Endothelial cell of umbilical vein (primary cell): ENCODE measurements around the gene MYO18A.
"Not testable (repeated sequence)": the region's sequence is repeated elsewhere in the genome, so short reads cannot be mapped to it uniquely, and the experiment has no call there.

ENCODE experiments used
- CTCF ChIP-seq, 2 donors: IDR thresholded peaks; 1 replicate in 1 of 2; 2 replicates in 1 of 2; pipeline ENCODE4 v1.5.1; 2011; ENCODE audit warnings: low read length in 2 of 2, mild to moderate bottlenecking in 2 of 2, moderate library complexity in 2 of 2, control low read depth in 1 of 2, inconsistent platforms in 1 of 2, low read depth in 1 of 2; ENCODE audit not compliant: insufficient read depth in 1 of 2; ENCODE audit errors: extremely low read depth in 1 of 2
- JUN ChIP-seq: IDR thresholded peaks from 2 replicates; pipeline ENCODE4 v1.6.1; 2011; ENCODE audit warnings: borderline replicate concordance, low read depth; ENCODE audit not compliant: insufficient read length, insufficient read depth
- POLR2A ChIP-seq: IDR thresholded peaks from 2 replicates; pipeline ENCODE4 v1.6.1; 2012; ENCODE audit warnings: low read depth, mild to moderate bottlenecking, control low read depth, low read length
- POLR2AphosphoS5 ChIP-seq: IDR thresholded peaks from 2 replicates; pipeline ENCODE4 v1.6.1; 2012; ENCODE audit warnings: low read depth, mild to moderate bottlenecking, control low read depth, low read length, moderate library complexity; ENCODE audit not compliant: insufficient read depth

GRCh38 chr17:29088782-29089181 lies 91.4 kb downstream of the MYO18A start:
- TF ChIP-seq CTCF (IDR thresholded peaks at IDR 0.05; ENCODE audit: extremely low read depth in 1 of 2, insufficient read depth in 1 of 2, low read depth in 1 of 2, low read length in 2 of 2); POLR2A; JUN; POLR2AphosphoS5: not testable (repeated sequence)
